COR-L47 (cell line): ENCODE data around the gene KLHL35.

Experiments used
- DNase-seq: peaks from one replicate; lab custom pipeline; 2025; lab: John Stamatoyannopoulos, UW

The KLHL35 gene

DNA sequence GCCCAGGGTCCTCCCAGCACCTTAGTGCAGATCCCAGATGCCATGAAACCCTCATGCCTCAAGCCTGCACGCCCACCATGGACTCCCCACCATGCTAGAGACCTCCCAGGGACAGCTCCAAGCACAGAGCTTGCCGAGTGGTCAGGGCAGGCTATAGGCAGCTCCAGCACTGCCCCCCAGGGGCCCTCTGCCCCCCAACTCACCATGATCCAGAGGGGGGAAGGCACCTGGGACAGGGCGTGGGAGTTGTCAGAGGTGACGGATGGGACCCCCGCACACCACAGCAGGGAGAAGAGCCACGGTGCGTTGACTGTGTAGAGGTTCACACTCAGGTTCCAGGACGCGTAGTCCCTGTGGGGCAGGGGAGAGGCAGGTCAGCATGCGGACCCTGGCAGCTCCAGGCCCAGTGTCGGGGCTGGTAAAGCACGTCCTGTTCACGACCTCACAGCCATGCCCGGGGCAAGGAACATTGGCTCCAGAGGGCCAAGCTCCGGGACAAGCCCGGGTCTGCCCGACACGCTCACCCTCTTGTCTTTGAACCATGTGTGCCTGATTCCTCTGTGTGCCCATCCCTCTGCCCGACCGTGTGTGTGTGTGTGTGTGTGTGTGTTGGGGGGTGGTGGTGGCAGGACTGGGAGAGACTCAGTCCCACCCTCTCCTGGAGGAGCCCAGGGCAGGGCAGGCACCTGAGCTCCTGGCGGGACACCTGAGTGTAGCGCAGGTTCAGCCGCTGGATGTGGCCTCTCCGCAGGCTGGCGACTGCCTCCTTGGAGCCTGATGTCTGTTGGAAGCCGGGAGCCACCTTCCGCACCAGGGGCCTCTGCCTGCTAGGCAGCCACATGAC, 8.2 kb upstream of the KLHL35 start:
- DNase-seq: no peak

- no peak for DNase-seq
Observed at GRCh38 chr11:75439495-75440120, 6.6 kb upstream of the KLHL35 start.

DNA sequence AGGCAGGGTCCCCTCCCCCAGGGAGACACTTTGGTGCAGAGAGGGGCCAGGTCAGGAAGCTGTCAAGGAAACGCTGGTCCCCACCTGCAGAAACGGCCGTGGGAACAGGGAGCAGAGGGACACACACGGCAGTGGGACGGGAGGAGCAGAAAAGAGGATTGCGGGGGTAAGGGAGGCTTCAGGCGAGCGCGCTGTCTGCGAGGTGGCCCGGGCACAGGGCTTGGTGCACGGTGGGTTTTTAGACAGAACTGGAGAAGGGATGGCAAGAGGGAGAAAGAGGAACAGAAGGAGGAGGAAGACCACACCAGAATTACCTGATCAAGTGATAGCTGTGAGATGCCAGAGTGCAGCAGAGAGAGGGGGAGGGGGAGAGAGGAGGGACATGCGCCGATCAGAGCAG, 6.0 kb upstream of the KLHL35 start:
- no peak for DNase-seq

- no peak for DNase-seq
Observed at GRCh38 chr11:75437966-75438659, 5.1 kb upstream of the KLHL35 start.

- DNase-seq: no peak
Observed at GRCh38 chr11:75436806-75437205, 3.8 kb upstream of the KLHL35 start.

GRCh38 chr11:75435571-75435925, 2.5 kb upstream of the KLHL35 start:
- no peak for DNase-seq

DNA sequence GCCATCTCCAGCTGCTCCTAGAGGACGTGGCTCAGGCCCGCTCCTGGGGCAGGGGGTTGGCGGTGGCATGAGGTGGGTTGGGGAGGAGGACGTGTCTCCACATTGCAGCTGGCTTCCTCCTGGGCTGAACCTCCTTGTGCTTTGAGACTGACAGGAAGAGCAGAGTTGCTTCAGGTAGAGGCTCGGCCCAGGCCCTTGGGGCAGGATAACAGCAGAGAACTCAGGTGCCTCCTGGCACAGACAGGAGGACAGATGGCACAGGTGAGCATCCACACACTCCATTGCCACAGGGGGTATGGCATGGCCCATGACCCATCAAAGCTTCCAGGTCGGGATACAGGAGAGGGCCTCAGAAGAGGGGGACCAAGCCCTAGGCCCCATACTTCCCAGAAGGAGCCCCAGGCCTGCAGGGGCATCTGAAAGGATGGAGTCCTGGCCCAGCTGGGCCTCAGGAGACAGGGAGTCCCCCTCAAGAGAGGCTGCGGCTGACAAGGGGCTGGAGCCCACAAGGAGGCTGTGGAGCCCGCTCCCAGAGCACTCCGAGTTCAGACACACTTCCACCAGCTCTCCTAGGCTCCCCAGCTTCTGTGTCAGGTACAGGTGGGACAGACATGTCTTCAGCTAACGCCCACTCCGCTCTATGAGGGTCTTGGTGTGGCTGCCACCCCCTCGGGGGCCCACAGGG, 2.0 kb upstream of the KLHL35 start:
- DNase-seq: no peak

DNA sequence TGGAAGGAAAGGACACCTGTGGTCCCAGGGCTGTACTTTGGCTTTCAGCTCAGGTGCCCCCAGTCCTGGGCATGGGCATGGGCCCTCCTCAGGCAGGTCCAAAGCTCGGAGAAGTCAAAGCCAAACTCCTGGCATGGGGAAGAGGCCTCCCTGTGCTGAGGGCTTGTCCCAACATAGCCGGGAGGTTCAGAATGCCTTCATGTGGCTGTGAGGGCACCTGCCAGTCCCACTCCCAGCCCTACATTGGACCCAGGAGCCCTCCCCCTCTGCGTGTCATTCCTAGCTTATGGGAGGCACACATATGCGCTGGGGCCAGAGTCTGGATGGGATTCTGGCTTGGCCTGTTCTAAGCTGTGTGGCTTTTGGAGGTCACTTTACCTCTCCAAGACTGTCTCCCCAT, 1.0 kb upstream of the KLHL35 start:
- DNase-seq: no peak

DNA sequence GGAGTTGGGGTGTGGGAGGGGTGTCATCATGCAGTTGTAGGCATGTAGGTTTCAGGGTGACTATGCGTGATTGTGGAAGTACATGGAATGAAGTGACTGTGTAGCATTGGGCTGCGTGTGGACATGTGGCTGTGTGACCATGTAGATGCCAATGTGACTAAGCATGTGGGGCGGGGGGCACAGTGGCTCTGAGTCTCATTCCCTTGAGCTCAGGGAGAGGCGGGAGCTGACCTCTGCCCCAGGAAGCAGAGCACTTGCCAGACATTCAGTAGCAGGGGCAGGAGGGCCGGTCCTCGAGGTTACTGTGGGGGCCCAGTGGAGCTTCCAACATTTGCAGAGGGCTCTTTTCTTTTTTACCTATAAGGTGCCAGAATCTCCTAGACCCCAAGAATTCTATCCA, 440 bp upstream of the KLHL35 start:
- DNase-seq: no peak

GRCh38 chr11:75431533-75432525, 1.2 kb downstream of the KLHL35 start:
- DNase-seq: no peak

DNA sequence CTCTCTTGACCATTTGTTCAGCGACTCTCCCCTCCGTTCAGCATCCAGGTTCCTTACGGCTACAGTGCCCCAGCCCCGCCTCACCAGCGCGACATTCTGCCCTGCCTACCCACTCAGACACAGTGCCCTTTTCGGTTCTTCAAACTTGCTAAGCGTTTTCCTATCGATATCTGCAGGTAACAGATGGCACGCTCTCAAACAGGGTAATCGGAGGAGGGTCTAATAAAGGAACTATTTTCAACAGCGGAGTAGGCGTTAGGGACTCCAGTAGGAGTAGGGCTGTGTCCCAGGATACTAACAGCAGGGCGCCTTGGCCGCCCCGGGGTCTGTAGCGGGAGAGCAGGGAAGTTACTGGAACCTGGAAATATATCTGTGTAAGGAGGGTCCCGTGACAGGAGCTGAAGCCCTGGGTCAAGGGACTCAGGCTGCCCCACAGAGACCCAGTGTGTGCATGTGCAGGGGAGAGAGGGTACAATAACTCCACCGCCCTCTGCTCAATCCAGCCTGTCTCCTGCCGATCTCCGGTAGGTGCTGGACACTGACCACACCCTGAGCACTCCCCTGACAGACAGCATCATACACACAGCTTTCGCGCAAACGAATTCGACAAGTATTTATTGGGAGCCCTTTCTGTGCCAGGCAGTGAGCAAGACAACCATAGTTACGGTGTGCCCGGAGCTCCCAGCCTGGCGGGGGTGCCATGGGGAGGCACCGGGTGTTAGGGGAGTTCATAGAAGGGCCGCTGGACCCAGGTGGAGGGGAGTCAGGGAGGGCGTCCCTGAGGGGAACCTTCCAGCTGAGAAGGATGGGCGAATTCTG, 2.1 kb downstream of the KLHL35 start:
- no peak for DNase-seq

DNA sequence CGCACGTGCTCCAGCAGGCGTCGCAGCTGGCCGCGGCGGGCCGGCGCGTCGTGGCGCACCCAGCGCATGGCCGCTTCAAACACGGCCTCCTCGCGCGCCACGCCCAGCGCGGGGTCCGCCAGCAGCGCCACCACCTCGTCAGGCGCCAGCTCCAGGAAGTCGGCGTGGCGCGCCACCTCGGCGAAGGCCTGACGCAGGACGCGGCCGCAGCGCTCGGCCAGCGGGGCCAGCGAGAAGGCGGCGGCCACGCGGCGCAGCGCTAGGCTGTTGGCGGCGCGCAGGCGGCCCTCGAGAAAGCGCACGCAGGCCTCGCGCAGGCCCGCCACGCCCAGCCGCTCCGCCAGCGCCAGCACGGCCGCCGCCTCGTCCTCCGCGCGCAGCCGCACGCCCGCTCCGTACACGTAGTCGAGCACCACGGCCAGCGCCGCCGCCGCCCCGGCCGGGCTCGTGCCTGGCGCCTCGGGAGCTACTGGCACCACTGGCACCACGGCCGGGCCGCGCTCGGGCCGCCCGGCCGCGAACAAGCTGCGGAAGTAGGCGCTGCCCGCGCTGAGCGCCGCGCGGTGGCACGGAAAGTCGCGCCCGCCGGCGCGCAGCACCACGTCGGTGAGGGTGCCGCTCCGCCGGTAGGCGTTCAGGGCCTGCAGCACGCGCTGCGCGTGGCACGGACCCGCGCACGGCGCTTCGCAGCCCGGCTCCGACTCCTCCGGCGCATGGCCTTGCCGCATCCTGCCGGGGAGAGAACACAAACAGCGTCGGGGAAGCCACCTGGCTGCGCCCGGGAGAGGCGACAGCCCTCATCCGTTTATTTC, 2.9 kb downstream of the KLHL35 start:
- peak; percentile 80 for DNase-seq

DNA sequence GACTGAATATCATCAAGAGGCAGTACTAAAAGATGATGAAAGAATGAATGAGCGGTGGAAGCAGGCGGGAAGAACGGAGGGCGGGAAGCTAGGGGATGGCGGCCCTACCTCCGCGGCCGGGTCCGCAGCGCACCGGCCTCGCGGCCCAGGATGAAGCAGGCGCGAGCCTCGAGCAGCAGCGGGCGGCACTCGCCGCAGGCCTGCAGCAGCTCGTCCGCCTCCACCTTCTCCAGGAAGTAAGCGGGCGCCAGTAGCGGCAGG, 3.4 kb downstream of the KLHL35 start:
- no peak for DNase-seq

- no peak for DNase-seq
Observed at GRCh38 chr11:75428989-75429640, 3.9 kb downstream of the KLHL35 start.

- no peak for DNase-seq
Observed at GRCh38 chr11:75428281-75428724, 4.7 kb downstream of the KLHL35 start.

GRCh38 chr11:75427181-75427580, 5.8 kb downstream of the KLHL35 start:
- no peak for DNase-seq

GRCh38 chr11:75426720-75427086, 6.3 kb downstream of the KLHL35 start:
- no peak for DNase-seq

DNA sequence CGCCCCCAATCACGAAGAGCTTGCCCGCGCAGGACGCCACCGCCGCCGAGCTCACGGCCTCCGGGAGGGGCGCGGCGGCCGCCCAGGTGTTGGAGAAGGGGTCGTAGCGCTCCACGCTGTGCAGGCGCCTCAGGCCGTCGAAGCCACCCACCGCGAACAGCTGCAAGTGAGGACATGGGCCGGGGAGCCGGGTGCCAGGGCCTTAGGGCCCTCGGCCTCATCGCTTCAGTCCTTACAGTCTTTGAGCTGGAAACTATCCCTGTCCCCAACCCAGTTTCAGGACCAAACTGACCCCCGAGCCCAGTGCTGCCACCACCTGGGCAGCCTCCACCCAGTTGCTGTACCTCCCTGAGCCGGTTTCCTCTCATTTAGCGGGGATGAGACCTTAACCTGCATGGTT, 7.6 kb downstream of the KLHL35 start:
- no peak for DNase-seq

- DNase-seq: no peak
Observed at GRCh38 chr11:75424396-75424795, 8.6 kb downstream of the KLHL35 start.
